ENCODE measurements around the gene RGS7.

RGS7 gene

DNA sequence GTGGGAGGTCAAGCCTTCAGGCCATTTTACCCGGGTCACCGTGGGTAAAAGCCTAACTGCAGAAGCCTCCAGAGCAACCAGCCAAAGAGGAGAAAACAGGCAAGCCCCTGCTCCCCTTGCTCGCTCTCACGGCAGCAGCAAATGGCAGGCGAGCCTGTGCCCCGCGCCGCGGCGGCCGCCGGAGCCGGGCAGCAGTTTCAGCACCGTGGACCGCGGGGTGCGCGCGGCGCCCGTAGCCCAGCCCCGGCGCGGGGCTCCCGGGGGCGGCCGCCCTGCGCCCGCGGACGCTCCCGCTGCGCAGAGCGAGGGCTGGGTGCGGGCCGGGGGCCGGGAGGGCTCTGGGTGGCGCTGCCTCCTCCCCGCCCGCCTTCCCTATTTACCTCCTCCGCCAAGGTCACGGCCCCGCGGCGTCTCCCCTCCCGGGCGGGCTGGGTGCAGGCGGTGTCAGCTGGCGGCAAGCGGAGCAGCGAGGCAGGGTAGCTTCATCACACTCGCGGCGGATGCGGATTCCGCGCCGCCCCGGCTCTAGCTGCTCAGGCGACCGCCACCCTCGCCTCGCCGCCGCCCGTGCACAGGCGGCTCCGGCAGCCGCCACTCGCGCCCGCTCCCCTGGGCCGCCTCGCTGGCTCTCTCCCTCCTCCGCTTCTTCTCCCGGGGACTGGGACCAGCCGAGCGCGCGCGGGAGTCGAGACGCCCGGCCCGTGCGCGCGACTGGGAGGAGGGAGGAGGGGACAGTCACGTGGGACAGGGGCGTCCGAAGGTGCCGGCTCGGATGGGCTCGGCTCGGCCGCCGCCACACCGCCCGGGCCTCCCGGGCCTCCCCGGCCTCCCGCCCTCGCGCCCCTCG is at the start of gene RGS7:
TSS of gene RGS7 (minus strand) at position 687 of the 847 bp plus-strand sequence.
- DNase-seq (ENCODE audit: low spot score), result peak; percentile 55

DNA sequence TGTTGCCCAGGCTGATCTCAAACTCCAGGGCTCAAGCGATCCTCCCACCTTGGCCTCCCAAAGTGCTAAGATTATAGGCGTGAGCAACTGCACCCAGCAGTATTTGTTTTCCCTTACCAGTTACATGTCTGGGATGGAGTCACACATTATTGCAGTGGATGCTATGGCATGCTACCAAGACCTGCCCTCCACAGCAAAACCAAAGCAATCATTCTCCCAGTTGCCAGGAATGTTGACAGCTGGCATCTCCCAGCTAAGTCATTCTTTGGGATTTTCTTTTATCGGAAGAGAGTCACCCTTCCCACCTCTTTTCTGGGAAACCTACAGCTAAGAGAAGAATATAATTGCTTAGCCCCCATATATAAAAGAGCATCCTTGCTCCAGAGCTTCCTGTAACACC is 49.4 kb upstream of the RGS7 start:
- DNase-seq (ENCODE audit: low spot score), result no peak

GRCh38 chr1:241401156-241401555 is 44.2 kb upstream of the RGS7 start:
- DNase-seq (ENCODE audit: low spot score), result no peak

- no peak for DNase-seq (ENCODE audit: low spot score)
These were observed 40.0 kb upstream of the RGS7 start for GRCh38 chr1:241396747-241397681.

GRCh38 chr1:241391926-241392710 is 35.1 kb upstream of the RGS7 start:
- no peak for DNase-seq (ENCODE audit: low spot score)

GRCh38 chr1:241390526-241390925 is 33.5 kb upstream of the RGS7 start:
- DNase-seq (ENCODE audit: low spot score), result no peak

- DNase-seq (ENCODE audit: low spot score), result no peak
These were observed 32.4 kb upstream of the RGS7 start for GRCh38 chr1:241389400-241389799.

GRCh38 chr1:241387216-241387615 is 30.2 kb upstream of the RGS7 start:
- no peak for DNase-seq (ENCODE audit: low spot score)

GRCh38 chr1:241376701-241377100 is 19.7 kb upstream of the RGS7 start:
- no peak for DNase-seq (ENCODE audit: low spot score)

DNA sequence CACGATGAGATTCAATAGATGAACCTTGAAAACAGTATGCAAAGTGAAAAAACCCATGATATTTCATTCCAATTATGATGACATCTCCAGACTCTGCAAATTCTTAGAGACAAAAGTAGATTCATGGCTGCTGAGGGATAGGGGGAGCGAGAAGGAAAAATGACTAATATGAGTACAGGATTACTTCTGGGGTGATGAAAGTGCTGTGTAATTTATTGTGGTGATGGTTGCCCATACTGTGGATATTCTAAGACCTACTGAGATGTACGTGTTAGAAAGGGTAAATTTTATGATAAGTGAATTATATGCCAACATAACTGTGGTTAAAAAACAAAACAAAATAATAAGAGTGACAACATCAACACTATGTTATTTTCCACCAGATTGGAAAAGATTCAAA is 18.9 kb upstream of the RGS7 start:
- DNase-seq (ENCODE audit: low spot score), result no peak

DNA sequence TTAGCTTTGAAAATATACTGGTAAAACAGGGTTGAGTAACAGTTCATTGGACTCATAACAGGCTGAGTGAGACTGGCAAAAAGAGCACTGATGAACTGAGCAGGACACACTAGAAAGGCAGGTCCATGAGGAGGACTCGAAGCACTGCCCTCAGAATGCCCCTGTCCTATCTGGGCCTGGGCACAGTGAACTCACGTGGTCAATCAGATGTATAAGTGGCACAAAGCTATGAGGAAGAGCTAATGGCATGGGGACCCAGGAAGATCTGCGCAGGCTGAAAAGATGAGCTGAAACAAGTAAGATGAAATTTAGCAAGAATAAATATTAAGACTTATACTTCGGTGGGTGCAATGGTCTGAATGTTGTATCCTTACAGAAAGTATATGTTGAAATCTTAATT is 9.2 kb upstream of the RGS7 start:
- DNase-seq (ENCODE audit: low spot score), result no peak

GRCh38 chr1:241362350-241362749 is 5.3 kb upstream of the RGS7 start:
- DNase-seq (ENCODE audit: low spot score), result no peak

DNA sequence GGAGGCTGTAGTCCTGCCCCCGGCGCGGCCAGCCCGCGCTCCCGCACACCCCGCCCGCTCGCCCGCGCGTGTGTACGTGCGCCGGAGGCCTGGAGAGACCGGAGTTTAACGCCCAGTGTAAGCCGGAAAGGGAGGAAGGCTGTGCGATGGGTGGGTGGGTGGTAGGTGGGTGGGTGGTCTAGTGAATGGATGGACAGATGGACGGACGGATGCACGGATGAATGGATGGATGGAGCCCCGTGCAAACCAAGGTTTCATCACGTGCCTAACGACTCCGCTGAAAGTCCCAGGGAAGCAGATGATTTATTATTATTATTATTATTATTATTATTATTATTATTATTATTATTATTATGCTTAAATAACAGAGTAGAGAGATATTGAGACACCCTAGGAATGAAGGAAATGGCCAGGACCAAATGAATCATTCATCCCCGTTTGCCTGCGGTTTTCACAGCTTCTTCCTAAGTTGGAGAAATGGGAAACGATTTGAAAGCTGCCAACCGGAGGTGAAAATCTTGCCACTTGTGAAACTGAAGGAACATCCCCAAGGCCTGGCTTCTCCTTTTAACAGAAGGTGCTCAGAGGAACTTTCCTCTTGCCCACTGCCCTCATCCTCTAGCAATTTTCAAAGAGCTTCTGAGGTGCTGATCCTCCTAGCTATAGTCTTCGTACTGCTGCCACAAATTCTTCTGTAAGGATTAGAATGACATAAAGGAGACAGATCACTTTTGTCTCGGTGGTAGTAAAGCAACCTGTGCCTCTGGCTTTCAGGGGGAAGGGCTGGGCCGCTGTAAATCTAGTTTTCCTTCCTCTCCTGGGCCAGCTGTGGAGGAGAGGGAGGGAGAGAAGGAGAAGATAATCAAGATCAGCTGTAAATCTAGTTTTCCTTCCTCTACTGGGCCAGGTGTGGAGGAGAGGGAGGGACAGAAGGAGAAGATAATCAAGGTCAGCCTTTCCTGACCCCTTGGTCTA is 648 bp upstream of the RGS7 start:
- no peak for DNase-seq (ENCODE audit: low spot score)

DNA sequence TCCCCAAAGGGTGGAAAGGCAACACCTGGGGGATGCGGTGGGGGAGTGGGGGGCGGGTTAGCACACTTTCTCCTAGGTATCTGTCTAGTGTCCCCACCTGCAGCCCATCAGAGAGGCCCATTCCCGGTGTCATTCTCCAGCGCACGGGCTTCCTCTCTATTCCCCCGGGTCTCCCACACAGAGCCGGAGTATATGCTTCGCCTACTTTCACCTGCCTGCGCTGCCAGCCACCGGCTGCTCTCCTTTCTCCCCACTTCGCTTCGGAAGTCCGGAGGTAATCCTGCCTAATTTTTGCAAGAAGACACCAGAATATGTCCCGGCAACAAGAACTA is 852 bp downstream of the RGS7 start:
- peak; percentile 19 for DNase-seq (ENCODE audit: low spot score)

GRCh38 chr1:241355311-241356010 is 1.5 kb downstream of the RGS7 start:
- no peak for DNase-seq (ENCODE audit: low spot score)

DNA sequence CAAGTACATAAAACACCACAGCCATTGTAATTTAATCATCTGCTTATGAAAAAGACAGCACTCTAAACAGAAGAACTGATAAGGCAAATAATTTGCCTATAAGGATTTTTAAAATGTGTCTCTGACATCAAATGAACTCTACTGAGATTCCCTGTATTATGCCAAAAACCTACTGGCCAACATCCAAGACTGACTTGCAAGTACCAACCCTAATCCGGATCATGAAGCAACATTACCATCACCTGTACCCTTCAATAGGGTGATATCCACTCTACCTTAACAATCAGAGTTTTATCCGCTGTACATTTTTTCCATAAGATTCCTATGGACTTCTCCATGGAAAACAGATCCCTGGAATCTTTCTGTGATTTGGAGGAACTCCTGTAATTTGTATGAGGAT is 4.6 kb downstream of the RGS7 start:
- no peak for DNase-seq (ENCODE audit: low spot score)

GRCh38 chr1:241351841-241352240 is 5.2 kb downstream of the RGS7 start:
- no peak for DNase-seq (ENCODE audit: low spot score)

- DNase-seq (ENCODE audit: low spot score), result no peak
These were observed 13.0 kb downstream of the RGS7 start for GRCh38 chr1:241343956-241344355.

DNA sequence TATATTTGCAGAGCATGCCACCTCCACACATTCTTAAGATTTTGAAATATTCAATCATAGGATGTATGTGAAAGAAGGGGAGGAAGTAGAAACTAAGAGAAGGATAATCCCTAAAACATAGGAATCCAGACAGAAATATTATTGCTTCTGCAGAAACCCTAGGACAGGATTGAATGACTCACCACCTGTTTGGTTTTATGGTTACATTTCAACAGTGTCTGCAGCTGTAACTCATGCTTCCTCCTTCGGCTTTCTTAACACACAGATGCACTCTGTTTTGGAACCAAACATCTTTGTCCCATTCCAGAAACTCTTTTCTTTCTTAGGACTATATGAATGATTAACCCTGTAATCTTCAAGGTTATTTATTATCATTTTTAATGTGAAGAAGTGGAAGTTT is 20.7 kb downstream of the RGS7 start:
- DNase-seq (ENCODE audit: low spot score), result no peak

GRCh38 chr1:241332987-241333386 is 24.0 kb downstream of the RGS7 start:
- no peak for DNase-seq (ENCODE audit: low spot score)

DNA sequence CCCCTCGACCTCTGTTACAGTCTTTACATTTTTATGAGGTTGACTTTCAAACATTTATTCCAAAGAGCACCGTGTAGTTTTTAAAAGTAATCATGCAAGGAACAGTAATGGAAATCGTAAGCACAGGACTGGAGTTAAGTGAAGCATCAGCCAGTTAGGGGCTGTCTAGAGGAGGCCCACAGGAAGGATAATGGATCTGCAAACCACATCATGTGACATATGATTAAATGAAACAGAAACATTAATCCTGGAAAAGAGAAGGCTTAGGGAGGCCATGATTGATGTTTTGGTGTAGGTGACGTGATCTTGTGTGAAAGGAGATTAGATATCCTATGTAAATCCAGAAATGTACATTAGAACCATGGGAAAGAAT is 25.0 kb downstream of the RGS7 start:
- no peak for DNase-seq (ENCODE audit: low spot score)

Data from HuH-7.5 (cell line).